GM23338 (cell line): ENCODE measurements around the gene PDE4B. TPM values are rescaled to one million over a fixed set of nuclear protein-coding genes. Genes with fewer than 3 reads are reported as not detected.

Source experiments
- ATAC-seq: fragments of 200-7000 bp; cut with Tn5 transposase; 3 replicates; pipeline ENCODE4 v1.9.1; 2020
- DNase-seq: peaks from one replicate; pipeline ENCODE4 v3.0.0-alpha.2; 2015; ENCODE audit warnings: low spot score
- H2AFZ ChIP-seq: fragments of 200-600 bp; sonication (generic); 2 replicates; pipeline ENCODE4 v1.8.0; 2016; ENCODE audit warnings: antibody characterized with exemption, mild to moderate bottlenecking, moderate library complexity
- H3F3A ChIP-seq: fragments of 200-600 bp; sonication (generic); replicated peaks from 2 replicates; pipeline ENCODE4 v1.8.0; 2017; ENCODE audit warnings: antibody characterized with exemption, mixed run types, low read depth
- H3K27ac ChIP-seq: fragments of 200-600 bp; sonication (generic); 2 replicates; pipeline ENCODE4 v1.6.1; 2016; ENCODE audit warnings: low read depth
- H3K27me3 ChIP-seq: fragments of 200-600 bp; sonication (generic); 2 replicates; pipeline ENCODE4 v1.8.0; 2016; ENCODE audit warnings: mild to moderate bottlenecking, mixed run types, moderate library complexity; ENCODE audit not compliant: insufficient read depth
- H3K36me3 ChIP-seq: fragments of 200-600 bp; sonication (generic); 2 replicates; pipeline ENCODE4 v1.8.0; 2016; ENCODE audit warnings: mild to moderate bottlenecking; ENCODE audit not compliant: insufficient read depth
- H3K4me1 ChIP-seq: fragments of 200-600 bp; sonication (generic); 2 replicates; pipeline ENCODE4 v1.8.0; 2016; ENCODE audit warnings: mild to moderate bottlenecking, moderate library complexity; ENCODE audit not compliant: insufficient read depth
- H3K4me2 ChIP-seq: fragments of 200-600 bp; sonication (generic); 2 replicates; pipeline ENCODE4 v1.7.1; 2017; ENCODE audit warnings: mixed run types
- H3K4me3 ChIP-seq: fragments of 200-600 bp; sonication (generic); 2 replicates; pipeline ENCODE4 v1.6.1; 2016; ENCODE audit warnings: mixed run types
- H3K79me2 ChIP-seq: fragments of 200-600 bp; sonication (generic); replicated peaks from 2 replicates; pipeline ENCODE4 v1.8.0; 2017; ENCODE audit warnings: mild to moderate bottlenecking; ENCODE audit not compliant: insufficient read depth
- H3K9me2 ChIP-seq: fragments of 200-600 bp; sonication (generic); 2 replicates; pipeline ENCODE4 v1.8.0; 2017; ENCODE audit not compliant: insufficient read depth
- H4K20me1 ChIP-seq: fragments of 200-600 bp; sonication (generic); replicated peaks from 2 replicates; pipeline ENCODE4 v1.8.0; 2017; ENCODE audit warnings: mild to moderate bottlenecking; ENCODE audit not compliant: insufficient read depth
- H3K27ac Mint-ChIP-seq: 2 replicates; pipeline ENCODE4 v1.8.0; 2020; ENCODE audit warnings: inconsistent platforms, mild to moderate bottlenecking, moderate library complexity, mixed read lengths
- H3K27me3 Mint-ChIP-seq: 3 replicates; pipeline ENCODE4 v1.8.0; 2022; ENCODE audit warnings: low read depth, mild to moderate bottlenecking, moderate library complexity, mixed read lengths, inconsistent platforms; ENCODE audit not compliant: insufficient read depth, poor library complexity
- H3K36me3 Mint-ChIP-seq: 3 replicates; pipeline ENCODE4 v1.8.0; 2021; ENCODE audit warnings: low read depth, mild to moderate bottlenecking, inconsistent platforms, moderate library complexity, mixed read lengths
- H3K4me1 Mint-ChIP-seq: 3 replicates; pipeline ENCODE4 v1.8.0; 2020; ENCODE audit warnings: mild to moderate bottlenecking, inconsistent platforms, mixed read lengths
- H3K4me3 Mint-ChIP-seq: 3 replicates; pipeline ENCODE4 v1.8.0; 2021; ENCODE audit warnings: moderate library complexity, mild to moderate bottlenecking, inconsistent platforms, mixed read lengths
- H3K9me3 Mint-ChIP-seq: 3 replicates; pipeline ENCODE4 v1.8.0; 2020; ENCODE audit warnings: moderate library complexity, mild to moderate bottlenecking, inconsistent platforms, mixed read lengths
- JUNB ChIP-seq: IDR thresholded peaks from one replicate; pipeline ENCODE4 v1.6.1; 2016; ENCODE audit warnings: antibody characterized with exemption; ENCODE audit not compliant: unreplicated experiment
- REST ChIP-seq: IDR thresholded peaks from one replicate; pipeline ENCODE4 v1.6.1; 2018; ENCODE audit warnings: antibody characterized with exemption; ENCODE audit not compliant: unreplicated experiment
- ZNF462 ChIP-seq: fragments of 250-450 bp; sonication (Bioruptor Pico); IDR thresholded peaks from 2 replicates; pipeline ENCODE4 v1.5.0; 2020; ENCODE audit warnings: mild to moderate bottlenecking, moderate library complexity
- polyA plus RNA-seq: library from polyadenylated mRNA; unstranded; fragments of >200 nt; fragmentation: Nextera tagmentation; extraction: Ambion mirVana; gene quantifications from 2 replicates; pipeline ENCODE4 v1.2.1, GENCODE V29; 2016
- total RNA-seq: library from RNA; depleted of rRNA; stranded (reverse); fragments of >200 nt; shearing (Covaris generic); gene quantifications from 2 replicates; pipeline ENCODE4 v1.2.3, GENCODE V29; 2014

PDE4B gene
- total and polyA plus RNA-seq, 2 experiments from 2014 or later = 14.0 to 25.6 TPM

GRCh38 chr1:66370462-66370971 is 577.8 kb downstream of the PDE4B start (continued):
- TF ChIP-seq ZNF462 (CRISPR knock-in tag) = no peak

GRCh38 chr1:66371233-66372005 is 578.7 kb downstream of the PDE4B start:
- Histone ChIP-seq H2AFZ (no peak overlapping the region), H4K20me1 (no peaks in the 10 kb centered on the region), H3K9me2 (no peaks in the 10 kb centered on the region), H3K27me3 (no peaks in the 10 kb centered on the region), H3K4me3 (no peak overlapping the region), H3K36me3 (peaks cover 49% of the 10 kb centered on the region), H3K27ac (no peak overlapping the region; the same call in 1 of the 2 replicates), H3K79me2 (no peaks in the 10 kb centered on the region), H3K4me1 (no peaks in the 10 kb centered on the region), H3K4me2 (no peak overlapping the region), H3F3A (no peaks in the 10 kb centered on the region)
- peaks cover 3% of the 10 kb centered on the region; the same call in 2 of the 3 replicates for H3K4me1 Mint-ChIP-seq
- no peak for ATAC-seq
- H3K36me3 Mint-ChIP-seq = peaks cover 51% of the 10 kb centered on the region
- H3K27me3 Mint-ChIP-seq = no peaks in the 10 kb centered on the region
- no peak overlapping the region for H3K4me3 Mint-ChIP-seq
- no peaks in the 10 kb centered on the region for H3K9me3 Mint-ChIP-seq
- H3K27ac Mint-ChIP-seq = no peak overlapping the region
- DNase-seq = no peak
- TF ChIP-seq JUNB = no peak
- TF ChIP-seq ZNF462 (CRISPR knock-in tag) = no peak
- TF ChIP-seq REST = no peak
